ENCODE data around the gene PNKD.

Gene PNKD

DNA sequence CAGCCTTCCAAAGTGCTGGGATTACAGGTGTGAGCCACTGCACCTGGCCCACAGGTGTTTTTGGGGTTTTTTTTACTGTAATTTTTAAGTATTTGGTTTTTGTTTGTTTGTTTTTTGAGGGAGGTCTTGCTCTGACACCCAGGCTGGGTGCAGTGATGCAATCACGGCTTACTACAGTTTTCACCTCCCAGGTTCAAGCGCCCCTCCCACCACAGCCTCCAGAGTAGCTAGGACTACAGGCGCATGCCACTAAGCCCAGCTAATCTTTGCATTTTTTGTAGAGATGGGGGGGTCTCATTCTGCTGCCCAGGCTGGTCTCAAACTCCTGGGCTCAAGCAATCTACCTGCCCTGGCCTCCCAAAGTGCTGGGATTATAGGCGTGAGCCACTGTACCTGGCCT is 104.5 kb downstream of the PNKD start:
- DNase-seq (ENCODE audit: low read depth): no peak

DNA sequence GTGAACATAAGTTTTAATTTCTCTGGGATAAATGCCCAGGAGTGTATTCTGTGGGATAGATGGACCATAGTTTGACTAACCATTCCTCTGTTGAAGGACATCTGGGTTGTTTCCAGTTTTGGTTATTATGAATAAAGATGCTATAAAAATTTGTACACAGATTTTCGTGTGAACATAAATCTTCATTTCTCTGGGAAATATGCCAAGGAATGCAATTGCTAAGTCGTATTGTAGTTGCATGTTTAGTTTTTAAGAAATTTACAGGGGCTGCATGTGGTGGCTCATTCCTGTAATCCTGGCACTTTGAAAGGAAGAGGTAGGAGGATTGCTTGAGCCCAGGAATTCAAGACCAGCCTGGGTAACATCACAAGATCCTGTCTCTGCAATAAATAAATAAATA is 104.9 kb downstream of the PNKD start:
- DNase-seq (ENCODE audit: low read depth): peak; percentile 78

DNA sequence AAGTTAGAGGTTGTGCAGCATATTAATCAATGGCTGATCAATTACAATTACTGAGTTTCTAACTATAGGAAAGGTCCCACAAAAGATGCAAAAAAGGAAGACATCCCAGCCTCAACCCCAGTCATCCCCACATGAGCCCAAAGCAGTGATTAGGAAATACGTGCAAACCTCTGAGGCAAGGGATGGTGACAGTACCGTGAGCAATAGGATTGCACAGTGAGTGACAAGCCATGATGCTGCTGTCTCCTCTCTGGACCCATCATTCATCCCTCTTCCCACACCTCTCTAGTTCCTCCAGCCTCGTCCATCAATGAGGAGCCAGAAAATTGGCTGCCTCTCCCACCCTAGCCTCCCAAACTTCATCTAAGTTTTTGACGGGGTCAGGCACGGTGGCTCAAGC is 107.7 kb downstream of the PNKD start:
- no peak for DNase-seq (ENCODE audit: low read depth)

DNA sequence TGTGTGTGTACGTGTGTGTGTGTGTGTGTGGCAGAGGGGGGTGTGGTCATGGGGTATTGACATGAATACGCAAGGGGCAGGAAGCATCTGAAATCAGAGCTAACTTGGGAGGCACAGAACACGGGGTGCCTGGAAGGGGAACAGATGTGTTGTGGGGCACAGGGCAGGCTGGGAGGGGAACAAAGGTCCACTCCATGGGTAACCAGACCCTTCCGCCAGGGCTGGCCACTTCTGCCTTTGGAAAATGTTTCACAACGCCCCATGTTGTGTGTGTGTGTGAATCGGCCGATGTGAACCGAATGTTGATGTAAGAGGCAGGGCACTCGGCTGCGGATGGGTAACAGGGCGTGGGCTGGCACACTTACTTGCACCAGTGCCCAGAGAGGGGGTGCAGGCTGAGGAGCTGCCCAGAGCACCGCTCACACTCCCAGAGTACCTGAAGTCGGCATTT is 111.6 kb downstream of the PNKD start, which contains the start of gene SLC11A1:
TSS of gene SLC11A1 (plus strand) at position 358 of the 451 bp plus-strand sequence. CDS start 96 bp downstream, outside the sequence.
- DNase-seq (ENCODE audit: low read depth): no peak

DNA sequence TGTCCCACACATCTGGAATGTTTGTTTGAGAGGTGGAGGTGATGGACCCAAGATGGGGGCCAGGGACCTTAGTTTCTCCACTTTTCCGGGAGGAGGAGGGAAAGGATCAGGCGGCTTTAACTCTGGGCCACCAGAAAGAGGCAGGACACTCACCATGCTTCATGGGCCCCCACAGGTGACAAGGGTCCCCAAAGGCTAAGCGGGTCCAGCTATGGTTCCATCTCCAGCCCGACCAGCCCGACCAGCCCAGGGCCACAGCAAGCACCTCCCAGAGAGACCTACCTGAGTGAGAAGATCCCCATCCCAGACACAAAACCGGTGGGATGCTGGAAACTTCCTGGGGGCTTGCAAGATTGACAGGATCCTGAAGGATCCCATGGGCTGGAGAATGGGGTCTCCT is 112.5 kb downstream of the PNKD start:
- DNase-seq (ENCODE audit: low read depth): no peak

DNA sequence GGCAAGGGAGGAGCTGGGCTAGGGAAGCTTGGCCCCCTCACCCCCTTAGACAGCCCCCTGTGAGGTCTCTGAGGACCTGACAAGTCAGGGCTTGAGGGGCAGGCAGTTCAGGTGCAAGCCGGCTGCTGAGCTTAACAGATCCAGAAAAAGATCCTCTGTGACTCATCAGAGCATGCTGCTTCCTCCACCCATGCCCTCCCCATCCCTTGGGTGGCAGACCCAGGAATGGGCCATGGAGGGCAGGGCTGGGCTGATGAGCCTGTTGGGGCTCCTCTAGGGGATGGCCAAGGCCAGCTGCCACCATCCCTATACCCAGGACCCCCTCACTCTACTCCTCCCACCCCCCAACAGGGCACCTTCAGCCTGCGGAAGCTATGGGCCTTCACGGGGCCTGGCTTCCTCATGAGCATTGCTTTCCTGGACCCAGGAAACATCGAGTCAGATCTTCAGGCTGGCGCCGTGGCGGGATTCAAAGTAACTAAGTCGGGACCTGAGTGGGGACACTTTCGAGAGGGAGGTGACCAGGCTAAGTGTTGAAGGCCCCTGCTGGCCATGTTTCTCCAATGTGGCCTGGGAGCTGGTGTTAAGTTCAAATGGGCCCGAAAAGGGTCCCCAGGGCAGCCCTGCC is 113.7 kb downstream of the PNKD start:
- peak; percentile 24 for DNase-seq (ENCODE audit: low read depth)

DNA sequence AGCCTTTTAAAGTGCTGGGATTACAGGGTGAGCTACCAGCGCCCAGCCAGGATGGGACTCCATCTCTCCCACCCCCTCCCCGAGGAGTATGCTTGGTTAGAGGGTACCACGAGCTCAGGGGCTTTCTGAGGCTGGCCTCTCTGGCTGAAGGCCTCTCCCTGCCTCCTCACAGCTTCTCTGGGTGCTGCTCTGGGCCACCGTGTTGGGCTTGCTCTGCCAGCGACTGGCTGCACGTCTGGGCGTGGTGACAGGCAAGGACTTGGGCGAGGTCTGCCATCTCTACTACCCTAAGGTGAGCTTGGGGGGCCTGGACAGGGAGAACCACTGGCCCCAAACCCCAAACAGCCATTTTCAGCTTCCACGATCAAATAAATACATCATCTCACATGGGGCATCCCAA is 114.7 kb downstream of the PNKD start:
- DNase-seq (ENCODE audit: low read depth): no peak

DNA sequence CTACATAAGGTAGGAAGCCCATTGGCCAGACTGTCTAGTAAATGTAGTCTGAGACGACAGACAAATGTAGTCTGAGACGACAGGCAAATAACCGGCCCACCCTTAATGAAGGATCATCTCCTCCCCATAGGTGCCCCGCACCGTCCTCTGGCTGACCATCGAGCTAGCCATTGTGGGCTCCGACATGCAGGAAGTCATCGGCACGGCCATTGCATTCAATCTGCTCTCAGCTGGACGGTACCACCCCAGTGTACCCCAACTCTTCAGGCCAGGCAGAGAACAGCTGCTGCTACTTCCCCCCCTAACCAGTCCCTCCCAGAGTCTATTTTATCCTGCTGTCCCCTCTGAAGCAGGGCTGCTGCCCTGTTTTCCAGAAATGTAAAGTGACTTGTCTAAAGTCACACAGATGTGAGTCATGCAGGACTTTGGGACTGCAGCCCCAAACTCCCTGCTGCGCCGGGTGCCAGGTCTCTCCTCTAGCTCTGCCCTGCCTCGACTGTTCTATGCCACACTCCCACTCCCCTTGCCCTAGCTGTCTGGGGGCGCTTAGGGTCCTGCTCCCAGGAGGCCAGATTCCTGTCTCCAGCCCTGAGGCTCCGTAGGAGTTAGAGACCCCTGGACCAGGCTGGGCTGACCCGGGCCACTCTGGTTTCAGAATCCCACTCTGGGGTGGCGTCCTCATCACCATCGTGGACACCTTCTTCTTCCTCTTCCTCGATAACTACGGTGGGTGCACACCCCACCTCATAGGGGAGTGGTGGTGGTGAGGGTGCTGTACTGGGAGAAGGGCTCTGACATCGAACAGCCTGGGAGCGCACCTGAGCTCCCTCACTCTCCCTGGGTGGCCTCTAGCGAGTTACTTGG is 116.4 kb downstream of the PNKD start:
- no peak for DNase-seq (ENCODE audit: low read depth)

DNA sequence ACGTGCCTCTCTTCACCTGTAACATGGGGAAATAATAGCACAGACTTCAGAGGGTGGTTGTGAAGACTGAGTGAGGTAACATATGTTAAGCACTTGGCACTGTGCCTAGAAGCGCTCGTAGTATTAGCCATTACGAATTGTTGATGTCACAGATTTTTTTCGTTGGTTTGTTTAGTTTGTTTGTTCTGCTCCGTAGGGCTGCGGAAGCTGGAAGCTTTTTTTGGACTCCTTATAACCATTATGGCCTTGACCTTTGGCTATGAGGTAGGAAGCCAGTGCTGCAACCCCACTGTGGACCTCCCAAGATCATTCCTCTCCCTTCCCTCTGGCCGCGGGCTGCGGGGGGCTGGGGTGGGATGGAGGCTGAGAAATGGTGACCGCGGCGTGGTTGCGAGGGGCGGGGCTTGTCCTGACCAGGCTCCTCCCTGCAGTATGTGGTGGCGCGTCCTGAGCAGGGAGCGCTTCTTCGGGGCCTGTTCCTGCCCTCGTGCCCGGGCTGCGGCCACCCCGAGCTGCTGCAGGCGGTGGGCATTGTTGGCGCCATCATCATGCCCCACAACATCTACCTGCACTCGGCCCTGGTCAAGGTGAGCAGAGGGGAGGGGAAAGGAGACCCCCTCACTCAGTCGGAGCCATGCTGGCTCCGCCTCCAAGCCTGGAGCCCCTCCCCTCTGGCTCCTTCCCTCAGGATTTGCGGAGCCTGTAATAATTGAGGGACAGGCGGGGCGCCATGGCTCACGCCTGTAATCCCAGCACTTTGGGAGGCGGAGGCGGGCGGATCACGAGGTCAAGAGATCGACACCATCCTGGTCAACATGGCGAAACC is 117.3 kb downstream of the PNKD start:
- DNase-seq (ENCODE audit: low read depth): peak; percentile 65

DNA sequence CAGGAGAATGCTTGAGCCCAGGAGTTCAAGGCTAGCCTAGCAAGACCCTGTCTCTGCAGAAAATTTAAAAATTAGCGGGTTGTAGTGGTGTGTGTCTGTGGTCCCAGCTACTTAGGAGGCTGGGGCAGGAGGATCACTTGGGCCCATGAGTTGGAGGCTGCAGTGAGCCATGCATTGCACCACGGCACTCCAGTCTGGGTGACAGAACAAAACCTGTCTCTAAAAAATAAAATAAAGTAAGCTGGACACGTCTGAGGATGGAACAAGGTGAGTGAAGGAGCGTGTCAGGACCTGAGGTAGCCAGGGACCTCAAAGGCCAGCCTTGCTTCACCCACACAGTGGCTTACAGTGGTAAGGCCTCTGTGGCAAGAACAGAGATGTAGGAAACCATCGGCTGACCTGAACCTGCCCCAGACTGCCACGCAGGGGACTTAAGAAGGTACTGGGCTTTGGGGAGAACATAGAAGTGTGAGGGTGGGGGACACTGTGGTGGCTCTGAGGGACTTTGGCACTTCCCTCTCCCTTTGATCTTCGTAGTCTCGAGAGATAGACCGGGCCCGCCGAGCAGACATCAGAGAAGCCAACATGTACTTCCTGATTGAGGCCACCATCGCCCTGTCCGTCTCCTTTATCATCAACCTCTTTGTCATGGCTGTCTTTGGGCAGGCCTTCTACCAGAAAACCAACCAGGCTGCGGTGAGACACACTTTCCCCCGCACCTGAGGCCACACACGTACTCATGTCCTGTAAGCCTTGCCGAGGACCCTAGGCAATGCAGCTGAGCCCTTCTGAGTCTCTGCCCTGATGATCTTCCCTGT is 119.2 kb downstream of the PNKD start:
- DNase-seq (ENCODE audit: low read depth): no peak

DNA sequence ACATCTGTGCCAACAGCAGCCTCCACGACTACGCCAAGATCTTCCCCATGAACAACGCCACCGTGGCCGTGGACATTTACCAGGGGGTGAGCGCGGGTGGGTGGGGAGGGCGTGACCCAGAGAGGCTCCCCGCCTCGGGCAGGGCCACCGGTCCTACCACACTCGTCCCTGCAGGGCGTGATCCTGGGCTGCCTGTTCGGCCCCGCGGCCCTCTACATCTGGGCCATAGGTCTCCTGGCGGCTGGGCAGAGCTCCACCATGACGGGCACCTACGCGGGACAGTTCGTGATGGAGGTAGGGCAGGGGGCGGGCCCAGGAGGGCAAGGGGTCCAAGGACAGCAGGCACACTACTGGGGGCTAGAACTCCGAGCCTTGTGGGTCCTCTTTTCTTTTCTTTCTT is 120.9 kb downstream of the PNKD start:
- DNase-seq (ENCODE audit: low read depth): no peak

DNA sequence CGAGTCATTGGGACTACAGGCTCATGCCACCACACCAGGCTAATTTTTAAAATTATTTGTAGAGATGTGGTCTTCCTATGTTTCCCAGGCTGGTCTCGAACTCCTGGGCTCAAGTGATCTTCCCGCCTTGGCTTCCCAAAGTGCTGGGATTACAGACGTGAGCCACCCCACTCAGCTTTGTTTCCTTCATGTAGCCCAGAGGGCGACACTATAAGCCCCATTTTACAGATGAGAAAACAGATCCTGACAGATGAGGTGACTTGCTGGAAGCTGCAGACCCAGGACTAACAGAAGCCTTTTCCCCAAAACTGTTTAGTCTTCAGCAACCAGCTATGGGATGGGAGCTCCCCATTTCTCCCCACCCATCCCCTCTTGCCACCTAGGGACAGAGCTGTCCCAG is 122.1 kb downstream of the PNKD start:
- no peak for DNase-seq (ENCODE audit: low read depth)

DNA sequence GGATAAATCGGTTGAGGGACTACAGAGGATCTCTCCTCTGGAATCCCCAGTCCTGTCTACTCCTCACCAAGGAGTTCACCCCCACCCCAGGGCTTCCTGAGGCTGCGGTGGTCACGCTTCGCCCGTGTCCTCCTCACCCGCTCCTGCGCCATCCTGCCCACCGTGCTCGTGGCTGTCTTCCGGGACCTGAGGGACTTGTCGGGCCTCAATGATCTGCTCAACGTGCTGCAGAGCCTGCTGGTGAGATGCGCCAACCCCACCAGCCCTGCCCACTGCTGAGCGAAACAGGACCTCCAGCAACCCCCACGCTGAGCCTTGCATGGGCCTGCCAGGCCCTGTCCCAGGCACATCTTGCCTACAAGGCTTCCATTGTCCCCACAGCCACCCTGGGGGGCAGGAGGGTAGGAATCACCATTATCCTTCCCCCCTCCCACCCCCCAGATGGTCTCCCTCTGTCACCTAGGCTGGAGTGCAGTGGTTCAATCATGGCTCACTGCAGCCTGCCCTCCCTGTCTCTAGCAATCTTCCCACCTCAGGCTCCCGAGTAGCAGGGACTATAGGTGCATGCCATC is 122.7 kb downstream of the PNKD start:
- DNase-seq (ENCODE audit: low read depth): no peak

DNA sequence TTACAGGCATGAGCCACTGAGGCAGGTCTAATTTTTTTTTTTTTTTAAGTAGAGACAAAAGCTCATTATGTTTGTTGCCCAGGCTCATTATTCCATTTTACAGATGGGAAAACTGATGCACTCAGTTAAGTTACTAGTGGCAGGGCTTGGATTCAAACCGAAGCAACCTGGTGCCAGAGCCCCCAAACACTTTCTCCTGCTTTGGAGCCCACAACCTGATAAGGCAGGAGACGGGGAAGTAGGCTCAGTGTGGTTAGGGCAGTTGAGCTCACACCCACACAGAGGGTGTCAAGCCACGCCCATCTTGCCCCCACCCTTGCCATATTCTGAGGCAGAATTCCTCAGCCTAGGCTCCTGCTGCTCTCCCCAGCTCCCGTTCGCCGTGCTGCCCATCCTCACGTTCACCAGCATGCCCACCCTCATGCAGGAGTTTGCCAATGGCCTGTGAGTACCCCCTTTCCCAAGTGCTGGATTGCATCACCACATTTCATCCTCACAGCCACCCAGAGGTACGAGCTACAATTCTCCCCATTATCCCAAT is 123.5 kb downstream of the PNKD start:
- DNase-seq (ENCODE audit: low read depth): no peak

DNA sequence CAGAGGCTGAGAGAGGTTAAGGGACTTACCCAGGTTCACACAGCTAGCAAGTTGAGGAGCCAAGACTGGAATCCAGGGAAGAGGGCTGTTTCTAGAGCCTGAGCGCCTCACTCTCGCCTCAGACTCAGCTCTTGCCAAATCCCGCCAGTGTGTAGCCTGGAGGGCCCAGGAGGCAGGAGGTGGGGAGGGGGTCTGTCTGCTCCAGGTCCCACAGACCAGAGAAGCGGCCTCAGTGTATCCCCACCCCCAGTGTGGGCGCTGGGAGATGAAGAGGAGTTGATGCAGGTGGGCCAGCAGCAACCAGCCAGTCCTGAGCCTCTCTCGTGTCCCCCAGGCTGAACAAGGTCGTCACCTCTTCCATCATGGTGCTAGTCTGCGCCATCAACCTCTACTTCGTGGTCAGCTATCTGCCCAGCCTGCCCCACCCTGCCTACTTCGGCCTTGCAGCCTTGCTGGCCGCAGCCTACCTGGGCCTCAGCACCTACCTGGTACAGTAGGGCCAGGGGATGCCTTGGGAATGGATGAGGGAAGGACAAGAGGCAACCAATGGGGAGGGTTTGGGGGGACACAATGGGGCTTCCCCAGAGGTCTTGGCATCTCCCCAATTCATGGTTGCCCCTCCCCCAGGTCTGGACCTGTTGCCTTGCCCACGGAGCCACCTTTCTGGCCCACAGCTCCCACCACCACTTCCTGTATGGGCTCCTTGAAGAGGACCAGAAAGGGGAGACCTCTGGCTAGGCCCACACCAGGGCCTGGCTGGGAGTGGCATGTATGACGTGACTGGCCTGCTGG is 124.2 kb downstream of the PNKD start:
- no peak for DNase-seq (ENCODE audit: low read depth)

DNA sequence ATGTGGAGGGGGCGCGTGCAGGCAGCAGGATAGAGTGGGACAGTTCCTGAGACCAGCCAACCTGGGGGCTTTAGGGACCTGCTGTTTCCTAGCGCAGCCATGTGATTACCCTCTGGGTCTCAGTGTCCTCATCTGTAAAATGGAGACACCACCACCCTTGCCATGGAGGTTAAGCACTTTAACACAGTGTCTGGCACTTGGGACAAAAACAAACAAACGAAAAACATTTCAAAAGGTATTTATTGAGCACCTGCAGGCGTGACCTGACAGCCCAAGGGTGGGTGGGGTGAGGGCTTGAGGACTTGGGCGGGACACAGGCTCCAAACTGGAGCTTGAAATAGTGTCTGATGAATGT is 124.7 kb downstream of the PNKD start:
- DNase-seq (ENCODE audit: low read depth): no peak

DNA sequence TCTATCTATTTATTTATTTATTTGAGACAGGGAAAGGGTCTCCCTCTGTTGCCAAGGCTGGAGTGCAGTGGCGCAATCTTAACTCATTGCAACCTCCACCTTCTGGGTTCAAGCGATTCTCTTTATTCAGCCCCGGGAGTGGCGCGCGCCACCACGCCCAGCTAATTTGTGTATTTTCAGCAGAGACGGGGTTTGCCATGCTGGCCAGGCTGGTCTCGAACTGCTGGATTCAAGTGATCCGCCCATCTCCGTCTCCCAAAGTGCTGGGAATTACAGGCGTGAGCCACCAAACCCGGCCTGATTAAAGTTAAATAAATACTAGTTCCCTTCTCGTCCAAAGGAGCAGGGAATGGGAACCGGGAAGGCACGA is 125.1 kb downstream of the PNKD start:
- no peak for DNase-seq (ENCODE audit: low read depth)

DNA sequence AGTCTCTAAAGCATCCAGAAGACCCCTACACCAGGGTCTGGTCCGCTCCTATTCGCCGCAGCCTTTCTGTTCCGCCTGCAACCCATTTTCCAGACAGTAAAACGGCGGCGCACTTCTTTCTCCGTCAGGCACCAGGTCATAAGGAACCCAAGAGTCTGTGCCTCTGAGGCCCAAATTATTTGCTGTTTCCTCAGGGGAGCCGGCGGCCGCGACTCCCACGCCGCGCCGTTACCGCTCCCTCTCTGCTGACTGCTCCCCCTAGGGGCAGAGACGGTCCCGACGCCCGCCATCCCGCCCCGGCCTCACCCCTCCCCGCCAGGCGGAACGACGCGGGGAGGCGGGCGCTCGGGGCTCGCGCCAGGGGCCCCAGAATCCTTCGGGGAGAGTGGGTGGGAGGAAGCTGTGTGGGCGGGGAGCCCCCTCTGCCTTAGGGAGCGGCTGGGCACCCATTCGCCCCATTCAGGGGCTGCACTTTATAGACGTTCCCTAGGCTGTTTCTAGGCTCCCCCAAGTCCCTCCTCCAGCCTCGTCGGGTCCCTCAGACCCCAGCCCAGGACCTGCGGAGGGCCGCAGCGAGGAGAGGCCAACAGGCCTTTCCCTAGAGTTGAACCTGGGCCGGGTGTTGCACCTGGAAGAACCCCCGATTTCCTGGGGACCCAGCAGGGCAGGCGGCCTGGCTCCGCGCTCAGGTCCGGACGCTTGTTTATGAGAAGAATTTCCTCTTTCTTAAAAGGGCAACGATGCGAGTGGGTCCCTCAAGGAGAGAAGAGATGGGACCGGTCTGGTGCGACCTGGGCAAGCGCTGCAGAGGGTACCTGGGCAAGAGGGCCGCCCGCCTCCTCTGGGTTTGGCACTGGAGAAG is 125.7 kb downstream of the PNKD start:
- peak; percentile 96 for DNase-seq (ENCODE audit: low read depth)
